Endothelial cell of umbilical vein (primary cell): ENCODE results near the gene TYK2. TPM values are rescaled to one million over a fixed set of nuclear protein-coding genes. Genes with fewer than 3 reads are reported as not detected.

Experiments used
- BruUV-seq: library from RNA; stranded (reverse); fragments of 400-500 nt; replicated peaks from 2 replicates; lab custom pipeline; 2021; lab: Mats Ljungman, UMichigan
- CTCF ChIA-PET: fragments of 300-600, 350-600 bp; sonication (Branson Sonifier 250); formaldehyde crosslinking; loops from one replicate; lab custom pipeline; 2021; ENCODE audit warnings: antibody characterized with exemption, inconsistent platforms; lab: Charles Lee
- POLR2A ChIA-PET: fragments of 300-600, 350-600 bp; sonication (Branson Sonifier 250); formaldehyde crosslinking; loops from one replicate; lab custom pipeline; 2021; ENCODE audit warnings: antibody characterized with exemption, inconsistent platforms; lab: Charles Lee
- DNase-seq: peaks from one replicate; pipeline ENCODE4 v3.0.0-alpha.2; 2011; ENCODE audit warnings: low read depth, low spot score
- FAIRE-seq: peaks from 2 replicates; lab custom pipeline; 2011; peaks lifted over from hg19 to GRCh38; lab: Jason Lieb, UNC
- H2AFZ ChIP-seq: 2 replicates; pipeline ENCODE4 v1.6.0; 2012; ENCODE audit warnings: low read depth, low read length, control low read depth, inconsistent platforms
- H3K27ac ChIP-seq: 2 replicates; pipeline ENCODE4 v1.5.1; 2011; ENCODE audit warnings: low read depth, mild to moderate bottlenecking, control low read depth, low read length, moderate library complexity; ENCODE audit not compliant: insufficient read depth
- H3K27me3 ChIP-seq, 2 experiments: 2 replicates each; pipeline versions ENCODE4 v1.6.0 to v1.6.1; 2011; ENCODE audit warnings: low read length in 2 of 2, mixed read lengths in 1 of 2; ENCODE audit not compliant: control insufficient read depth in 2 of 2, insufficient read depth in 2 of 2
- H3K36me3 ChIP-seq, 2 experiments: 2 replicates in 1 of 2; 3 replicates in 1 of 2; pipeline ENCODE4 v1.5.1; 2011; ENCODE audit warnings: low read length in 2 of 2, mild to moderate bottlenecking in 1 of 2, moderate library complexity in 1 of 2; ENCODE audit not compliant: control insufficient read depth in 2 of 2, insufficient read depth in 2 of 2; ENCODE audit errors: extremely low read depth in 1 of 2
- H3K4me1 ChIP-seq: 3 replicates; pipeline ENCODE4 v1.5.1; 2011; ENCODE audit warnings: mild to moderate bottlenecking, low read length; ENCODE audit not compliant: control insufficient read depth, insufficient read depth; ENCODE audit errors: extremely low read depth
- H3K4me2 ChIP-seq: 2 replicates; pipeline ENCODE4 v1.6.1; 2011; ENCODE audit warnings: low read length, control low read depth, mixed read lengths; ENCODE audit not compliant: insufficient read depth
- H3K4me3 ChIP-seq, 3 experiments: fragments of 200-600 bp in 1 of 3; sonication (generic), shearing (Covaris generic) in 1 of 3; replicated peaks in 1 of 3; 2 replicates each; pipeline ENCODE4 v1.5.1; 2011 to 2016; ENCODE audit warnings: control low read depth in 3 of 3, low read length in 3 of 3, mild to moderate bottlenecking in 2 of 3, inconsistent platforms in 1 of 3, low read depth in 1 of 3, moderate library complexity in 1 of 3; ENCODE audit not compliant: insufficient read depth in 1 of 3
- H3K79me2 ChIP-seq: 2 replicates; pipeline ENCODE4 v1.6.0; 2012; ENCODE audit warnings: low read length, inconsistent platforms; ENCODE audit not compliant: control insufficient read depth, insufficient read depth
- H3K9ac ChIP-seq: replicated peaks from 2 replicates; pipeline ENCODE3; 2011; ENCODE audit warnings: low read length, control low read depth; ENCODE audit not compliant: insufficient read depth; ENCODE audit errors: extremely low read depth
- H3K9me1 ChIP-seq: replicated peaks from 3 replicates; pipeline ENCODE4 v1.6.0; 2011; ENCODE audit warnings: mild to moderate bottlenecking, low read length; ENCODE audit not compliant: control insufficient read depth, insufficient read depth; ENCODE audit errors: extremely low read depth
- H3K9me3 ChIP-seq: replicated peaks from 2 replicates; pipeline ENCODE4 v1.5.1; 2012; ENCODE audit warnings: low read length, inconsistent platforms; ENCODE audit not compliant: control insufficient read depth, insufficient read depth
- H4K20me1 ChIP-seq: replicated peaks from 2 replicates; pipeline ENCODE3; 2011; ENCODE audit warnings: mild to moderate bottlenecking, low read length; ENCODE audit not compliant: control insufficient read depth, insufficient read depth; ENCODE audit errors: extremely low read depth
- CTCF ChIP-seq, 2 donors: IDR thresholded peaks; 1 replicate in 1 of 2; 2 replicates in 1 of 2; pipeline ENCODE4 v1.5.1; 2011; ENCODE audit warnings: low read length in 2 of 2, mild to moderate bottlenecking in 2 of 2, moderate library complexity in 2 of 2, control low read depth in 1 of 2, inconsistent platforms in 1 of 2, low read depth in 1 of 2; ENCODE audit not compliant: insufficient read depth in 1 of 2; ENCODE audit errors: extremely low read depth in 1 of 2
- EZH2 ChIP-seq: IDR thresholded peaks from 2 replicates; pipeline ENCODE4 v1.6.1; 2012; ENCODE audit warnings: borderline replicate concordance, low read depth, mild to moderate bottlenecking, moderate library complexity, low read length, inconsistent platforms; ENCODE audit not compliant: severe bottlenecking
- FOS ChIP-seq: IDR thresholded peaks from 2 replicates; pipeline ENCODE4 v1.6.1; 2011; ENCODE audit warnings: mild to moderate bottlenecking, low read length, moderate library complexity, borderline replicate concordance; ENCODE audit not compliant: insufficient read depth
- GATA2 ChIP-seq: IDR thresholded peaks from 2 replicates; pipeline ENCODE4 v1.7.0; 2011; ENCODE audit warnings: low read depth, mild to moderate bottlenecking, moderate library complexity, mixed read lengths, low read length; ENCODE audit not compliant: insufficient read length, insufficient read depth
- JUN ChIP-seq: IDR thresholded peaks from 2 replicates; pipeline ENCODE4 v1.6.1; 2011; ENCODE audit warnings: borderline replicate concordance, low read depth; ENCODE audit not compliant: insufficient read length, insufficient read depth
- MAX ChIP-seq: IDR thresholded peaks from 2 replicates; pipeline ENCODE4 v1.6.1; 2011; ENCODE audit not compliant: insufficient read depth, insufficient read length
- MYC ChIP-seq: IDR thresholded peaks from one replicate; pipeline ENCODE4 v1.6.1; 2011; ENCODE audit warnings: mild to moderate bottlenecking, low read depth, low read length
- POLR2AphosphoS5 ChIP-seq: IDR thresholded peaks from 2 replicates; pipeline ENCODE4 v1.6.1; 2012; ENCODE audit warnings: low read depth, mild to moderate bottlenecking, control low read depth, low read length, moderate library complexity; ENCODE audit not compliant: insufficient read depth
- dilution Hi-C: fragments of 300-500 bp; cut with MboI; formaldehyde crosslinking; loops from one replicate; pipeline ENCODE4 v1.15.0; 2019; ENCODE audit warnings: low sequenced_read_pairs; ENCODE audit not compliant: extremely low pct_ligation_motif_present
- intact Hi-C: fragments of 100-400 bp; cut with micrococcal nuclease; formaldehyde crosslinking; loops from one replicate; pipeline ENCODE4 v1.10.0; 2022
- polyA plus RNA-seq, 4 experiments: library from polyadenylated mRNA; depleted of rRNA in 3 of 4; stranded (reverse) in 3 of 4; unstranded in 1 of 4; fragments of >200 nt; gene quantifications; 2 replicates each; pipeline versions ENCODE4 v1.2.1 to v1.2.3, GENCODE V29; 2011 to 2012; ENCODE audit warnings: missing spikeins in 1 of 4
- total RNA-seq: library from RNA; stranded (reverse); gene quantifications from 2 replicates; pipeline ENCODE4 v1.2.3, GENCODE V29; 2021

Gene TYK2
- total and polyA plus RNA-seq, 2 donors (not counting 3 experiments of a cell fraction or from before 2014, with no cell fraction given): 92.9 to 138 TPM

- intact Hi-C loops: loop anchor here (5.0 kb wide), 1 partner anchor 47 kb away; the partner anchor contains the start of gene ICAM1
- FAIRE-seq (no peak), DNase-seq (no peak)
- peaks cover 6 to 41% of the 10 kb centered on the region in 2 experiments for H3K36me3 ChIP-seq
- H3K9me1 ChIP-seq: no peaks in the 10 kb centered on the region
- ChIA-PET CTCF (interaction anchor here (0.8 to 2.4 kb wide), 4 partner anchors 12 to 70 kb away, joined by 4 to 6 read pairs (median 5); no protein-coding TSS in a partner anchor), POLR2A (no interaction called here)
- no peak for TF ChIP-seq MYC
- no peak for TF ChIP-seq JUN
- TF ChIP-seq CTCF (IDR thresholded peaks at IDR 0.05; ENCODE audit: extremely low read depth in 1 of 2, insufficient read depth in 1 of 2, low read depth in 1 of 2, low read length in 2 of 2): no peak
- no peak for TF ChIP-seq FOS
- TF ChIP-seq GATA2: no peak
- TF ChIP-seq EZH2: no peak
- no peak for TF ChIP-seq MAX
- TF ChIP-seq POLR2AphosphoS5: no peak
- H3K79me2 ChIP-seq: no peaks in the 10 kb centered on the region
- H4K20me1 ChIP-seq: no peaks in the 10 kb centered on the region
- H3K27me3 ChIP-seq: no peaks in the 10 kb centered on the region
- no peak overlapping the region for H3K27ac ChIP-seq
- H3K9ac ChIP-seq: no peak overlapping the region
- no peaks in the 10 kb centered on the region for H3K4me1 ChIP-seq
- no peaks in the 10 kb centered on the region for H3K9me3 ChIP-seq
- no TSS peak for BruUV-seq
- no peak overlapping the region for H2AFZ ChIP-seq
- H3K4me2 ChIP-seq: no peak overlapping the region
- dilution Hi-C loops: no loop called here
- no peak overlapping the region for H3K4me3 ChIP-seq
Measured at GRCh38 chr19:10318807-10319682, 61.3 kb downstream of the TYK2 start.
